Measurements from ENCODE around the gene NPAS2.
A peak's percentile ranks its signal among the peaks of the same experiment; 100 is the strongest.

NPAS2 gene, protein sequence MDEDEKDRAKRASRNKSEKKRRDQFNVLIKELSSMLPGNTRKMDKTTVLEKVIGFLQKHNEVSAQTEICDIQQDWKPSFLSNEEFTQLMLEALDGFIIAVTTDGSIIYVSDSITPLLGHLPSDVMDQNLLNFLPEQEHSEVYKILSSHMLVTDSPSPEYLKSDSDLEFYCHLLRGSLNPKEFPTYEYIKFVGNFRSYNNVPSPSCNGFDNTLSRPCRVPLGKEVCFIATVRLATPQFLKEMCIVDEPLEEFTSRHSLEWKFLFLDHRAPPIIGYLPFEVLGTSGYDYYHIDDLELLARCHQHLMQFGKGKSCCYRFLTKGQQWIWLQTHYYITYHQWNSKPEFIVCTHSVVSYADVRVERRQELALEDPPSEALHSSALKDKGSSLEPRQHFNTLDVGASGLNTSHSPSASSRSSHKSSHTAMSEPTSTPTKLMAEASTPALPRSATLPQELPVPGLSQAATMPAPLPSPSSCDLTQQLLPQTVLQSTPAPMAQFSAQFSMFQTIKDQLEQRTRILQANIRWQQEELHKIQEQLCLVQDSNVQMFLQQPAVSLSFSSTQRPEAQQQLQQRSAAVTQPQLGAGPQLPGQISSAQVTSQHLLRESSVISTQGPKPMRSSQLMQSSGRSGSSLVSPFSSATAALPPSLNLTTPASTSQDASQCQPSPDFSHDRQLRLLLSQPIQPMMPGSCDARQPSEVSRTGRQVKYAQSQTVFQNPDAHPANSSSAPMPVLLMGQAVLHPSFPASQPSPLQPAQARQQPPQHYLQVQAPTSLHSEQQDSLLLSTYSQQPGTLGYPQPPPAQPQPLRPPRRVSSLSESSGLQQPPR

DNA sequence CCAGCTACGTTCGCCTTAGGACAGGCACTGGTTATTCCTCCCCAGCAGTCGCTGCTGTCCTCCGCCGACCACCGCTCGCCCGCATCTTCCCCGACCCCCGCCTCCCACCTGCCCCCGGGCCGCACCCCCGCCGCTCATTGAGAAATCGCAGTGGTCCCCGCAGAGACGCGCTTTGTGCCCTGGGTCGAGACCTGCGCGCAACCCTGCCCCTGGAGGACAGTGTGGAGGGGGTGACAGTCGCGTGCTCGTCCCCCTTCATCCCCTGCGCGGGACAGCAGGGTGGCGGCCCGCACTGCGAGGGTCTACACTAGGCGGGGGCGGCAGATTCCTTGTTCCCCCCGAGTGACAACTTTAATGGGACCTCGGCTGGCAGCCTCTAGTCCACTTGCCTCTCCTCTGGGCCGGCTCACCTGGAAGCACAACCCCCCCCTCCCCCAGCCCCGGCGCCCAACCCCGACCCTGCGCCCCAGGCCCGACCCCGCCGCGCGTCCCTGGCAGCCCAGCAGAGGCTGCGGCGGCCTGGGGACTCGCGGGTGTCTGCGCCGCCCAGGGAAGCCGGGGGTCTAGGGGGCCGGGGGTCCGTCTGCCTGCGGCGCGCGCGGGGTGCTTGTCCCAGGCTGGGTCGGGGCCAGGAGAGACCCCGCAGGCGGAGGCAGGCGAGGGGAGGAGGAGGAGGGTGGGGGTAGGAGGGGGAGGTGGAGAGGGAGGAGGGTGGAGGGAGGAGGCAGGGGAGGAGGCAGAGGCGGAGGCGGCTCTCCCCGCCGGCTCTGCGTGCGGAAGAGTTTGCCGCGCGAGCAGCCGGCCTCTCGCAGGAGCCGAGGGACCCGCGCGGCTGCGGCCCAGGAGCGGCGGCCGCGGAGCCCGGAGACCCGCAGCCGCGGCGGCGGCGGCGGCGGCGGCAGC, at the start of gene NPAS2:
TSS of gene NPAS2 (plus strand) at position 770 of the 903 bp plus-strand sequence. CDS start 84,616 bp downstream, outside the sequence.
- Histone ChIP-seq H3K4me3 (peak within 1 kb of the TSS; percentile 90), H3K27ac (peak within 1 kb of the TSS; percentile 94 to 96)
- no peak for DNase-seq (ENCODE audit: low spot score)
- TF ChIP-seq, protein P1, sequence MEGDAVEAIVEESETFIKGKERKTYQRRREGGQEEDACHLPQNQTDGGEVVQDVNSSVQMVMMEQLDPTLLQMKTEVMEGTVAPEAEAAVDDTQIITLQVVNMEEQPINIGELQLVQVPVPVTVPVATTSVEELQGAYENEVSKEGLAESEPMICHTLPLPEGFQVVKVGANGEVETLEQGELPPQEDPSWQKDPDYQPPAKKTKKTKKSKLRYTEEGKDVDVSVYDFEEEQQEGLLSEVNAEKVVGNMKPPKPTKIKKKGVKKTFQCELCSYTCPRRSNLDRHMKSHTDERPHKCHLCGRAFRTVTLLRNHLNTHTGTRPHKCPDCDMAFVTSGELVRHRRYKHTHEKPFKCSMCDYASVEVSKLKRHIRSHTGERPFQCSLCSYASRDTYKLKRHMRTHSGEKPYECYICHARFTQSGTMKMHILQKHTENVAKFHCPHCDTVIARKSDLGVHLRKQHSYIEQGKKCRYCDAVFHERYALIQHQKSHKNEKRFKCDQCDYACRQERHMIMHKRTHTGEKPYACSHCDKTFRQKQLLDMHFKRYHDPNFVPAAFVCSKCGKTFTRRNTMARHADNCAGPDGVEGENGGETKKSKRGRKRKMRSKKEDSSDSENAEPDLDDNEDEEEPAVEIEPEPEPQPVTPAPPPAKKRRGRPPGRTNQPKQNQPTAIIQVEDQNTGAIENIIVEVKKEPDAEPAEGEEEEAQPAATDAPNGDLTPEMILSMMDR (IDR thresholded peaks at IDR 0.05): no peak

DNA sequence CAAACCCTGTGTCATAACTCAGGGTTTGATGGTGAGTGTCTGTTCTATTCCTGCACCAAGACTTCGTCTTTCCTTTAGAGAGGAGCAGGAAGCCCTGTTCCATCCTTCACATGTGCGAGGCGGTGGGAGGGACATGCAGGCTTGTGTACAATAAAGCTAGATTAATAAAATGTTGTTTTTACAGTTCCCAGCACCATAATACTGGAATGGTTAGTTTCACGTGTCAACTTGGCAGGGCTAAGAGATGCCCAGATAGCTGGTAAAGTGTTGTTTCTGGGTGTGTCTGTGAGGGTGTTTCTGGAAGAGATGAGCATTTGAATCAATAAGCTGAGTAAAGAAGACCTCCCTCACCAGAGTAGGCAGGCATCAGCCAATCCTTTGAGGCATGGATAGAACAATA, 48.8 kb upstream of the NPAS2 start:
- H3K4me3 ChIP-seq: no peak overlapping the region
- TF ChIP-seq, protein P1 (IDR thresholded peaks at IDR 0.05): no peak
- DNase-seq (ENCODE audit: low spot score): no peak
- no peak overlapping the region for H3K27ac ChIP-seq

DNA sequence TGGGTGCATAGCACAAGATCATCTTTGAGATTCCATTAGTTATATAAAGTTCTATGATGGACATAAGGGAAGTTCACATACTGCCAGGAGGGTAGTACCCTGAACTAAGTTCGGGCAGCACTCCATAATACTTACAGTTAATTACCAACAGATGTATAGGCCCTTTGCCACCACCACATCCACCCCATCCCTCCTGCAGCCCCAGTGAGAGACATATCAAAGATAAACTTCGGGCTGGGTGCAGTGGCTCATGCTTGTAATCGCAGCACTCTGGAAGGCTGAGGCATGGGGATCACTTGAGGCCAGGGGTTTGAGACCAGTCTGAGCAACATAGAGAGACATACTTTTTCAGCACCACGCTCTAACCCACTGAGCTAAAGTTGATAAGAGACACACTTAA, 46.4 kb upstream of the NPAS2 start:
- no peak for DNase-seq (ENCODE audit: low spot score)
- TF ChIP-seq, protein P1 (IDR thresholded peaks at IDR 0.05): no peak
- Histone ChIP-seq H3K27ac (no peak overlapping the region), H3K4me3 (no peak overlapping the region)

DNA sequence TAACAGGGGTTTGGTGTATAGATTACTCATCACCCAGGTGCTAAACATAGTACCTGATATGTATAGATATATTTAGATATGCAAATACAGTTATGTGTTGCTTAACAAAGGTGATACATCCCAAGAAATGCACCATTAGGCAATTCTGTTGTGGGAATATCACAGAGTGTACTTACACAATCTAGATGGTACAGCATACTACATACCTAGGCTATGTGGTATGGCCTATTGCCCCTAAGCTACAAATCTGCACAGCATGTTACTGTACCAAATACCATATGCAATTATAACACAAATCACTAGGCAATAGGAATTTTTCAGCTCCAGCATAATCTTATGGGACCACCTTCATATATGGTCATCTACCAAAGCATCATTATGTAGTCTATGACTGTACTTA, 43.5 kb upstream of the NPAS2 start:
- no peak overlapping the region for H3K4me3 ChIP-seq

DNA sequence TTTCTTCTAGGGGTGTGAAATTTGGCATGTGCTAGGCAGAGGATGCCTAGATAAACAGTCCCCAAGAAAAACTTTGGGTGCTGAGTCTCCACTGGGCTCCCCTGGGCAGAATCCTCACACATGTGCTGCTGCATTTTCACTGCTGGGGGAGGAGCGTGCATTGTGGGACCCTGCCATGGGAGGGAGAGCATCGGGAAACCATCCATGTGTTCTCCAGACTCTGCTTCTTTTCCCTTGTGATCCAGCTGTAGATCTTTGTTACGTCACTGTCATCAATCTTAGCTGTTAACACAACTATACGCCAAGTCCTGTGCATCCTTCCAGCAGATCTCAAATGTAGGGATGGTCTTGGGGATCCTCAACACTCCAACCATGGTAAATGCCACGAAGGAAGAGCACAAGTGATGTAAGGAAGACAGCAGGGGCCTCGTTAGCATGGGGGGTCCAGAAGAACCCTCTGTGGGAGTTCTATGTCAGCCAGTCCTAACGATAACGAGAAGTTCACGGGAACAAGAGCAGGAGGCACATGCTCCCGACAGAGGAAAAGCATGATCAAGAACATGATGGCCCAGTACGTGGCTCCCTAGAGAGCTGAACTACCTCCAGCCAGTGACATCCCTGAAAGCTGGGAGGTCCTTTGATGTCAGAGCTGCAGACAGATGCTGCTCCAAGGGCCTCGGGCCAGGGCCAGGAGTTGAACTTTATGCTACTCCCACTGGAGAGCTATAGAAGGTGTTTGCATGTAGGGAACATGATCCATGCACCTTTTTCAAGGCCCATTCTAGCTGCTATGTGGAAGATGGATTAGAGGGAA, 41.1 kb upstream of the NPAS2 start:
- TF ChIP-seq, protein P1 (IDR thresholded peaks at IDR 0.05): no peak
- no peak for DNase-seq (ENCODE audit: low spot score)
- H3K4me3 ChIP-seq: no peak overlapping the region
- H3K27ac ChIP-seq: no peak overlapping the region

More for the DNA sequence above, 43.5 kb upstream of the NPAS2 start:
- no peak for DNase-seq (ENCODE audit: low spot score)
- TF ChIP-seq, protein P1 (IDR thresholded peaks at IDR 0.05): no peak
- H3K27ac ChIP-seq: no peak overlapping the region

DNA sequence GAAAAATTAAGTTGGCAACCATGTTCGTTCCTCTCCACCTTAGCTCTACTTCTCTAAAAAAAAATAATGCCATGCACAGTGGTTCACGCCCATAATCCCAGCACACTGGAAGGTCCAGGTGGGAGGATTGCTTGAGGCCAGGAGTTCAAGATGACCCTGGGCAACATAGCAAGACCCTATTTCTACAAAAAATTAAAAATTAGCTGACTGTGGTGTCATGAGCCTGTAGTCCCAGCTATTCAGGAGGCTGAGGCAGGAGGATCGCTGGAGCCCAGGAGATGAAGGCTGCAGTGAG, 40.1 kb upstream of the NPAS2 start:
- no peak for DNase-seq (ENCODE audit: low spot score)
- Histone ChIP-seq H3K4me3 (no peak overlapping the region), H3K27ac (no peak overlapping the region)
- TF ChIP-seq, protein P1 (IDR thresholded peaks at IDR 0.05): no peak
